GM12873 (cell line): ENCODE measurements around the gene DUSP28.

Experiments used
- CTCF ChIP-seq: IDR thresholded peaks from 2 replicates; pipeline ENCODE4 v1.5.1; 2012; ENCODE audit warnings: low read depth, mild to moderate bottlenecking, moderate library complexity, low read length, control low read depth; ENCODE audit not compliant: insufficient read depth; ENCODE audit errors: missing control alignments

Gene DUSP28

DNA sequence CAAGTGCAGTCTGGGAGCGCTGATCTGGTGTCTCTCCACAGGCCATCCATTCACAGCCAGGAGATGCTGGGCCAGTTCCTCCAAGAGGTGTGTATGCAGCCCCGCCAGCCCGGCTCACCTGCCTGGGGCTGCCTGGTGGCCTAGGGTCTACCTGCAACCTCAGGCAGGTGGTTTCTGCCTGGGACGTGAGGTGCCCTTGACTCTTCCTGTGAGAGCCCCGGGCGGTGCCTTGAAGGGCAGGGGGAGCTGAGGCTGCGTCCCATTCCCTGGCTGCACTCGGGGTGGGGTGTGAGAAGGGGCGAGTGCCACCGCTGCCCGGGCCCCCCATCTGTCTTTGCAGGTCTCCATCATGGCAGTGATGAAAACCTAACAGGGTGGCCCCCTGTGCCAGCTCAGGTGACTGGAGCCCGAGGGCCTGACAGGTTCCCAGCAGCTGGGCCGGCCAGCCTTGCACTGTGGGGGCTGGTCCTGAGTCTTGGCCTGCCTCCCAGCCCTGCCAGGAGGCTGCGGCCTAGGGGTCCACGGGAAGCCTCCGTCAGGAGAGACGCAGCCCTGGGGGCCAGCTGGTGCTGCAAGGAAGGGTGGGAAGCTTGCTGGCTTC, 38.3 kb downstream of the DUSP28 start:
- no peak for TF ChIP-seq CTCF

DNA sequence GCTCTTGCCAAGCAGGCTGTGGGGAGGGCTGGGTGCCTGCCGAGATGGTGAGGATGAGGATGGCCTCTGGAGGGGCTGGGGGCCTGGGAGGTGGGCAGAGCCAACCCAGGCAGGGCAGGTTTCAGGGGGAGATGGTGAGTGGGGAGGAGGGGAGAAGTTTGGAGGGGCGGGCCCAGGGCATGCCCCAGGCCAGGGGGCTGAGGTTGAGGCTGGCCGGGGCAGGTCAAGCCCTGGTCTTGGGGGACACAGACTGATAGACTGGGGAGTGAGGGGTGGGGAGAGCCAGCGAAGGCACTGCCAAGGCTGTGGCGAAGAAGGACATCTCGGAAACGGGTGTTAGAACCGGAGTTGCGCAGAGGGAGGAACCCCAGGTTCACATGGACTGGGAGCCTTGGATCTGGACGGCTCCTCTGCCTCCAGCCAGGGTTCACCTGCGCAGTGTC, 39.0 kb downstream of the DUSP28 start:
- no peak for TF ChIP-seq CTCF

GRCh38 chr2:240600451-240600961, 40.3 kb downstream of the DUSP28 start:
- no peak for TF ChIP-seq CTCF

DNA sequence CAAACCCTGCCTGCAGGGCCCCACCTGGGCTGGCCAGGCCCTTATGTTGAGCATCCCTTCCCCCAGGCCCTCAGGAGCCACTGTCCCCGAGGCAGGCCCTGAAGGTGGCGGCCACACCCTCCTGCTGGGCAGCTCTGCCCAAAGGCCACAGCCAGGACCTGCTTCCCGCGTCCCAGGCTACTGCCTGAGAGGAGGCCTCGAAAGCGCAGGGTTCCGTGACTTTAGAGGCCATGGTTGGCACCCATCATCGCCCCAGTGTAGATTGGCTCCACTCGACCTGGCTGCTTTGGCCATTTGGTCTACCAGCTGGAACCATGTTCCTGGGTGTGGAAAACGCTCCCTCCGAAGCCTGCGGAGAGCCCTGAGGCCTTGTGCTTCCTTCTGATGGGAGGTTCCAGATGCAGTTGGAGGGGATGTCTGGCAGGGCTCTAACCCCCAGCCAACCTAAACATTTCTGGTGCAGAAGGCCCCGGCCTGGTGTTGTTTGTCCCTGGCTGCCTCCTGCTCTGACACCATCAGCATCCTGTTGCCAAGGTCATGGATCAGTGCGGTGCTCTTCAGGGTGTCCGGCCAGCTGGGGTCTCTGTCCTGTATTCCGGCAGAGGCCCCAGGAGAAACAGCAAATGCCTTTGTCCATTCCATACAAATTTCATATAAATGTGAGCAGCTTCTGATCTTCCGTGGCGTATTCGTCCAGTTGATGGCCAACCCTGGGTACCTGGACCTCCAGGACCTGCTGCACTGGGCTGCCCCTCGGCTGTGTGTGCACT, 41.1 kb downstream of the DUSP28 start:
- no peak for TF ChIP-seq CTCF

DNA sequence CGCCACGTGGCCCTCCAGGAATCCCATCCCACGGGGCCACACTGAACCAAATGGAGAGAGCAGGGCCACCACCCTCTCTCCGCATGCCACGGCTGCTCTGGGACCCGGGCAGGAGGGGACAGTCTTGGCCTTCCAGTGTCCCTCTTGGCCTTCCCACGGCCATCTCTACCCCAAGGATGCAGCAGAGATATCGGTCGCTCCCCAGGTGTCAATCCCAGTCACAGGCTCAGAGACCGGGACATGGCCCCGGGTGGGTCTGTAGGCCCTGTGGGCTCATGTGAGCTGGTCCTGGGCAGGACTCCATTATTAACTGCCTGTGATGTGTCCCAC, 41.6 kb downstream of the DUSP28 start:
- TF ChIP-seq CTCF, result no peak

DNA sequence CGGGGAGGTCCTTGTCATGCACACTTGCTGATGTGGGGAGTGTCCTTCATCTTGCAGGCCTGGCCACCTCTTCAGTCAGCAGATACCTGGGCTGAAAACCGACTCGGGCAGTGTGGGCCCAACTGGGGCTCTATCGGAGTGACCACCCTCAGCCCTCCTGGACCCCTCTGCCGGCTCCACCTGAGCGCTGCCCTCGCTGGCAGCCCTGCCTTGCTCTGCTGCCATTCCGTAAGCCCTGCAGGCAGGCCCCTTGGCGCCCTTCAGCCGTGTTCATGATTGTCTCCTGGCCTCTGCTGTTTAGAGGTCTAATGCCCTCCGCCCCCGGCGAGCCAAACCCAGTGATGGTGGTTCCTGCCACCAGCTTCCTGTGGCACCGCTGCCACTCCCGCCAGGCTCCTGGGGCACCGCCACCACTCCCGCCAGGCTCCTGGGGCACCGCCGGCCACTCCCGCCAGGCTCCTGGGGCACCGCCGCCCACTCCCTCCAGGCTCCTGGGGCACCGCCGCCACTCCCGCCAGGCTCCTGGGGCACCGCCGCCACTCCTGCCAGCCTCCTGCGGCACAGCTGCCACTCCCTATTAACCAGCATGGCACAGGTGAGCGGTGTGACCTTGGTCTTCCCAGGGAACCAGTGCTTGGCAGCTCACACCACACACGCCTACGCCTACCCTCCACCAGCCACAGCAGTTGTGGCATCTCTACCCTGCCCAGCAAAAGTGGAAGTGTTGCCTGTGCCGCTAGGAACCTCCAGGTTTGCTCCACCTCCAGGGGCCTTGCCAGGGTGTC, 42.3 kb downstream of the DUSP28 start:
- TF ChIP-seq CTCF, result no peak
